ENCODE data around the gene LRRC7.

The LRRC7 gene

DNA sequence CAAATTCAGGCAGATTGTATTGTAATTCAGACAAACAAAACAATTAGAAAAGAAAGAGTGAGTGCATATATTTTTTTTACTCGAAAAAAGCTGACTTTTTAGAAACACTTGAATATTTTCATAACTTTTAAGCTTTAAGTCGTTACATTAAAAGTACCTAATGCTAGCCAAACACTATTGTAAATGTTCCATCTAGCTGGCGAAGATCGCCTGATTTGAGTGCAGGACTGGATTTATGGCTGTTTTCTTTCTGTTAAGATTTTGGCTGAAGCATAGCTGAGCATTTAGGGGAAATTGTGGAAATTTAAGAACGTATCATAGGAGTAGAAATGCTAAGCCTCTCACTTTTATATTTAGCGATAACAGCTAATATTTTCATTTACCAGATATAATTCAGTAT, 24.6 kb downstream of the LRRC7 start:
- no peak for DNase-seq

DNA sequence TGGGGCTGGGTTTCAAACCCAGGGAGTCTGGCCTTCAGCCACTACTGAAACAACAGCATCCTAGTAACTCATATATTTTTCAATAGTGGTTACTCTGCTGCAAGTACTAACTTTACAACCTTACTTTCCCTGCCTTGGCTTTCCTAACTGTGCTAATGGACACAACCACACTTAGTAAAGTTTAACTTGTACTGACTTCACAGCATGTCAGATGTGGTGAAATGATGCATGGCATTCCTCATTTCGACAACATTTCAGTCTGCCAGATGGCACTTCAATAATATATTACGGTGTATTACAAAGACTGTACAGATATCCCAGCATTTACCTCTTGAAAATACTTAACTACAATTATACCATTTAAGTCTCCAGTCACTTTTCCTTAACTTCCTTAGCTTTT, 27.8 kb downstream of the LRRC7 start:
- DNase-seq, result no peak

DNA sequence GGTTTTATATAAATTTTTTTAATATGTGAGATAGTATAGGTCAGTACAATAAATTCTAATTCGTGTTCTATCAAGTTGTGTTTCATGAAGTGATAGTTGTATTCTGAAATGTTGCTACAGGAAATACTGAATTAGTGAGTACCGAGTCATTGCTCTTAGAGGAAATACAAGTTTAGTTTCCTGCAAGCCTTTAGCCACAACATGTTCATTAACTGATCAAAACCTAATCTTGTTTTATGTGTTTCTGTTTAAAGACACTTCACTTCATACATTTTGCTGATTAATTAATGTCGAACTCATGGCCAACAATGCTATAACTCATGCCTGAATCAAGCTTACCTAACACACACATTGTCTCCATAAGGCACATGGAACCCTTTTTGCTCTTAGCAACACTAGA, 43.6 kb downstream of the LRRC7 start:
- no peak for DNase-seq

DNA sequence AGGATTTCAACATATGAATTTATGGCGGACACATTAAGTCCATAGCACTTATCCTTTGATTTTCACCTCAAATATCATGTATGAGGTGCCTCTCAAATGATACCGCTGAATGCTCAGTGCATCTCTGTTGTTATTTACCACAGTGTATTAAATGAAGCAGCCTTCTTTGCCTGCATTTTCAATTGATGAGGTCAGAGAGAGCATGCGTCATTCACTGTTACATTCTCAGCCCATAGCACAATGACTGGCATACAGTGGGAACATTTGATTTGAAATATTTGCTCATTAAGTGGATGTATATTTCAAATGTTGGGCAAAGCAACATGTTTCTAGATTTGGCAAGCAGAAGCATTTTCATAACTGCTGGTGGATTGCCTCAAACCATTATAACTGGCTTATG, 45.7 kb downstream of the LRRC7 start:
- no peak for DNase-seq

DNA sequence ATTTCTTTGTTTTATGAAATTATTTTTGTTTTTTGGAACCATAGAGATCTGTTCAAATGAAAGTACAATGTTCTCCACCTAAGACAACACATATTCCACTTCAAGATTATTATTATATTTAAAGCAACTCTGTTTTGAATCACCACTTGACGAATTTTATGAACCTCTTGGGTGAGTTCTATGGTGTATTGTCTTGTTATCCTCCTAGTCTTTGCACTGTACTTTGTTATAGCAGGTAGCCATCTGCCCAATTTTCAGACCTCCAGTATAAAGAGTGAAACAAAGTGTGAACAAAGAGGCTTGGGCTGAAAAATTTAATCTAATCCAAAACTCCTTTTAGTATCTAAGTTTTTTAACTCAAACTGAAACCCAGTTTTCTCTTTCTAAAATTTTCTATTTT, 71.0 kb downstream of the LRRC7 start:
- no peak for DNase-seq

DNA sequence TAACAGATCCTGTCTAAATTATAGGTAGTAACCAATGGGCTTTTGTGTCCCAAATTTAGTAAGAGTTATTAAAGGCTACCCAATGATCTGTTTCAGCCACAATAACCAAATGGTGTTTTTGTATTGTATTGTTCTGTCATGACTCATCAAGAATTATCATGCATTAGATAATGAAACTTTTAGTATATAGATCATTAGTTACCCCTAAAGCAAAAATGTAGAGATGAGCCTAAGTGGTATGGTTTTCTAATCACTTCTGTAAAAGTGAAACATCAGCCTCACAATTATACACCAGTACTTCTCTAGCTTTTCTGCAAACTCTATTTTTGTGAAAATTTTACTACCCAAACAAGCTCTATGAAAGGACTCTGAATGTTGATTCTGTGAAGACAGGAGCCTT, 71.4 kb downstream of the LRRC7 start:
- DNase-seq, result no peak

DNA sequence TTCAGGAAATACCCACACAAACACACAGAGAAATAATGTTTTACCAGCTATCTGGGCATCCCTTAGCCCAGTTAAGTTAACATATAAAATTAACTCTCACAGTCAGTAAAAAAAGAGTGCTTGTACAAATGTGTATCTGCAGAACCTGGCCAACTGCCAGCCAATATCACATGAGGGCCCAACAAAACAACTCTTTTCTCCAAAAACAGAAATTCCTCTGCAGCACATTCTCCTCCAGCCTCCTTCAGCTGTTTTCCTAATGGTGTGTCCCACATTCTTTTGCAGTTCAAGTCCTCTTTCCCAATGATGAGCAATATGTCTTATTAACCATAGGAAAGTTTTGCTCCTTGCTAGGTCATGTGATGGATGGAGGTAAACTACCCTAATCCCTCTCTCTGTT, 75.5 kb downstream of the LRRC7 start:
- no peak for DNase-seq

DNA sequence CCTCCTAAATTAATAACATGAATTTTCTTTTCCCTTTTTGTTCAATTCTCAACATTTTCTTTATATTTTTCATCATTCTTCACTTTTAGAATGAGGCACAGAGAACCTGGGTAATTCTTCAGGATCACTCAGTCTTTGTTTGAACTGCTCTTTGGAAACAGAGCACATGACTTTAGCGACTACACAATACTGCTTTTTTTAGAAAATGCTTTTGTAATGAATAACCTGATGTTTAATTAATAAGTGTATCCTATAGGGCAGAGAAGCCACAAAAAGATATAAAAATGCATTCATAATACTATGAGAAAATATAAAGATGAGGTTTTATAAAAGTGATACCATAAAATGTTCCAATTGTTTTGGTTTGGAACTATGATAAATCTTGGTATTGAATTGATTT, 77.8 kb downstream of the LRRC7 start:
- DNase-seq, result no peak

DNA sequence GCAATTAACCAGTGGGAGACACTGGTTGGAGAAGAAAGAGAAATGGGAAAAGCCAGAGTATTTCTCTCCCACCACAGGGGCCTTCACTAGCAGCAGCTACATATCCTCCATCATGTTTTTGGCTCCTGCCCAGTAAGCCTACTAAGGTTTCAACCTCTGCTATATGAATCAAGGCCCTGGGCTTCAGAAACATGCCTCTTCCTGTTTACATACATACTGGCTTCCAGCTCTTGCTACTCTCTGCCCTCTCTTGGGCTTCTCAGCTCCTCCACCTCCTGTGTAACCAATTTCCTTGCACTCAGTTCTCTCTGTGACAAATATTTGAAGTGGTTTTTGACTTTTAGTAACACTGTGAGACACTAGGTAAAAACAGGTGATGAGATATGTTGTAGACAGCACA, 80.8 kb downstream of the LRRC7 start:
- DNase-seq, result no peak

DNA sequence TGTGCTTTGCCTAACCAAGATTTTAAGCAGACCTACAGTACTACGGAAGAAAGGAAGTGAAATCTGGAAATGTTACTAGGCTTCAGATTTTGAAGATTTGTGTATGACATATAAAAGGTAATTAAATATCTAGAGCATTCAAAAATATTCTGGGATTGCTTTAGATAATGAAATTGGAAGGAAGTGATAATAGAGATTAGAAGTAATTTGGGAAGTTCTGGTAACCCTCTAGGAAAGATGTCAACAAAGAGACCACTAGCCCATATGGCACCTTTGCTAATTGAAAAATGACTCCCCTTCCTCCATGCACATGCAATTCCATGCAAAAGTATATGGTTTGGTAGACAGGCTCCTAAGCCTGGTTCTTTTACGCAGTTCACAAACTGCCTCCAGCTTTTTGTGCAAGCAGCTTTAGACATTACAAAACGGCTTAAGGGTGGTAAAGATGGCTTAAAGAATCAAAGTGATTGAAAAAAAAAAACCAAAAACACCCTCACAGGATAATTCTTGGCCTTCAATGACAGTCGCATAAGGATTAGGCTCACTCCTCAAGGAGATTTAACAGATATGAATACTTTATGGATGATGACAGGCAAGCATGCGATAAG, 81.8 kb downstream of the LRRC7 start:
- DNase-seq, result no peak

DNA sequence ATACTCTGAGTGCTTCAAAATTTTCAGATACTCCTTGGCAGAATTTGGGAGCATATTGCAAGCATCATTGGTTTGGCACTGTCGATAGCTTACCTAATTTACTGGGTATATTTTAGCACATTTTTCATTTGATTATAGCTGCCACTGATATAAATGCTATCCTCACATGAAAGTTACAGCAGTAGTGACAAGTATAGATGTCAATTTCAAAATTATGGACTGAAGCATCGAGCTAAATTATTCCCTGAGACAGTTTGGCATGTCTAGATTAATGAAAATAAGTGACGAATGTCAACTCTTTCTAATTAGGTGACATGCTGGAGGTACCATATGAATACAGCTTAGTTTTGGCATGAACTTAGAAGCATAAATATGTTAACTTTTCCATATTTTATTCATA, 83.1 kb downstream of the LRRC7 start:
- no peak for DNase-seq

DNA sequence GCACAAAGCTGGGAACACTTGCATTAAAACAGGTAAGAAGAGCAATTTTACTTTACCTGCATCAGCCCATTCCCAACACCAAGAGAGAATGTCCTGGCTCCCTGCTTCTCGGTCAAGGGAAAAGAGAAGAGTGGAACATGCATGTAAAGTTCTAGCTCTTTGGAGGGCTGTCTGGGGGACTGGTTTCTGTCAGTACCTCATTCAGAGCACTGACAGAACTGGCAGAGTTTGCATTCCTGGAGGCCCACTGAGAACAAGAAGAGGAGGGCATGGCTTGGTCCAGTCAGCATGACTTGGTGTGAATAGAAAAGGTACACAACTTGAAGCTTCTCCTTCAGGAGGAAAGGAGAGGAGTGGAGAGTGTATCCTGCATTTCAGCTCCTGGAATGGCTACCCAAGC, 83.9 kb downstream of the LRRC7 start:
- DNase-seq, result no peak

DNA sequence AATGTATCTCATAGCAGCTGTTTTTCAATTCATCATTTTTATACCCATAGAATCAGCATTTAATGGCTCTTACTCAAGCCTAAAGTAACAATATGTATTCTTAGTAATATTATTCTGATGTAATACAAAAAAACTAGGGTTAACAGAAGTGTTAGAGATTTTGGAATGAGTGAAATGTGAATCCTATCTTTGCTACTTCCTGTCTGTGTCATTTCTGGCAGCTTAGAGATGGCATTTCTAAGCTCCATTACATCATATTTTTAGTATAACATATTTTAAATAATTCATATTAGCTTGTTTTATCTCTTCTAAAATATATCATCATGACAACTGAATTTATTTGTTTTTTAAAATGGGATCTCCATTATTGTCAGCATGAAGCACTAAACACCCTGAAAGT, 90.2 kb downstream of the LRRC7 start:
- no peak for DNase-seq

DNA sequence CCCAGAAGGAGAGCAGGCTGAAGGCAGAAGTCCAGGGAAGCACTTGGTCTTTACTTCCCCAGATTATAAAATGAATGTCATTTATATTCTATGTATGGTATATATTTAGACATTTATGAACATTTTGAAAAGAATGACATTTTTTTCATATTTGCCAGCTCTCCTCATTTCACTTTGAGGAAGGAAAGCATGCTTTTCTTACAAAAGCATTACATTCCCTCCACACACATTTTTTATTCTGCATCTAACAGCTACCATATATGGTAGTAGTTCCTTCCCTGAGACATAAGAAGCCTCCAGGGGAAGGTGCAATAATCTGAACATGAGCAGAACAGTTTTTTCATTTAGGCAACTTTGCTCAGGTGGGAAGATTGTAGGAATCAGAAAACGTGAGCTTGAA, 94.0 kb downstream of the LRRC7 start:
- DNase-seq, result no peak

DNA sequence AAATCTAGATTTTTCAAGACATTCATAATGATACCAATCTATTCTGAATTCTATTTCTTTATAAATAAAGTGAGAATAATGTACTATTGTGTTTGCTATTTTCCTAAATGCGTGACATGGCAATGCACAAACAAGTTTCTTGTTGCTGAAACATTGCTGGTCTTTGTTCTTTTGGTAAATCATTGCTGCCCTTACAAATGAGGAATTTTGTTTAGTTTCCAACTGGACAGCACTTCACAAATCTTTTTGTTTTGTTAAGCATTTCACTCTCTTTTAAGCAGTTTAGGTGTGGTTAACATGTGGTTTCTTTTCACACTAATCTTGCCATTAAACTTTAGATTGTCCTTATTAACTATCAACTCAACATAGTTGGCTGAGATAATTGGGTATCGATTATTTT, 94.6 kb downstream of the LRRC7 start:
- no peak for DNase-seq

DNA sequence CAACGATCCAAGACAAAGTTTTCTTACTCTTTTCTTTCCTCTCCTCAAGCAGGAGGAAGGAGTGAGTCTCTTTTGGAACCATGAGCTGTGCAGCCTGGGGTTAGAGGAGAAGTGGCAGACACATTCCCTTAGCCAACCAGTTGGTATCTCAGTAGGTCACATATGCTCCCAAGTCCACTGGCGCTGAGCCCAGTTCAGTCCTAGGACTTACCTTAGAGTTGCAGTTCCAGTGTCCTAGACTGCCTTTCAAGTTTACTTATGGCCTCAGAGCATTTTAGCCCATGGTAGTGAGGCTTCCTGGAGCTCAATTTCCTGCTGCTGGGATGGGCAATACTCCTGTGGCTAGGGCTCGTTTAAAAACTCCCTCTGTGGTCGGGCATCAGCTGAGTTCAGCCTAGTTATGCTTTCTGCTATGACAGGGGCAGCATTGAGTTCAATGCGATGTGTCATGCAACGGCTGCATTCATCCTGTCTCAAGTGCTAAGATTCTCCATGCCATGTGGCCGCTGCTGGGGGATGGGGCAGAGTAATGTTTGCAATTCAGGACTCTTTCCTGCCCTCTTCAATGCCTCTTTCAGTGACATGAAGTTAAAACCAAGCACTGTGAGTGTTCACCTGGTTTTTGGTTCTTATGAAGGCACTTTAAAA, 103.8 kb downstream of the LRRC7 start:
- DNase-seq, result no peak

DNA sequence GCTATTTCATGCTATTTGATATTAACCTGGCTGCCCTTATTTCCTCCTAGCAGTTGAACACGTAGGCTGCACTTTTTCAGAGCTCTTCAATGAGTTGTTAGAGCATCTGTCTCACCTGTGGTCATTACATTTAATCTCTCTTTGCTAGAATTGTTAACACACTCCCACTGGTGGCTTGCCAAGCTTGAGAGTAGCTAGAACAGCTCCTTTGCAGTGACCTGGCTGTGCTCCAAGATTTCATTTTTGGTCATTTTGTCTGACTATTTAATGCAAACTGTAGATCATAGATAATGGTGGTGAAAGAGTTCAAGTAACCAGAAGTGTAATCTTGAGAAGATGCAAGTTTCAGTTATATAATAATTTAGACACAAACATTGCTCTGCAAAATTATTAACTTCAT, 105.6 kb downstream of the LRRC7 start:
- peak; percentile 20 for DNase-seq

DNA sequence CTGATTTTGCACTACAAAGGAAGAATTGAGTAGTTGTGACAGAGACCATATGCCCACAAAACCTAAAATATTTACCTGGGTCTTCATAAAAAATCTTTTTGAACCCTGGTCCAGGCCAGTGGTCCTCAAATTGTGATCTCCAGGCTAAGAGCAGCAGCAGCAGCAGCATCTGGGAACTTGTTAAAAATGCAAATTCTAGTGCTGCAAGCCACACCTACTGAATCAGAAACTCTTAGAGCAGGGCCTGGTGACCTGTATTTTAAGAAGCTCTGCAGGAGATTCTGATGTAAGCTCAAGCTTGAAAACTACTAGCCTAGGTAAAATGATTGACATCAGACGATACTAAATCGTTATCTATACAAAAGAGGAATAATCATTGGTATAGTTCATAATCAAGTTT, 112.2 kb downstream of the LRRC7 start:
- DNase-seq, result no peak

DNA sequence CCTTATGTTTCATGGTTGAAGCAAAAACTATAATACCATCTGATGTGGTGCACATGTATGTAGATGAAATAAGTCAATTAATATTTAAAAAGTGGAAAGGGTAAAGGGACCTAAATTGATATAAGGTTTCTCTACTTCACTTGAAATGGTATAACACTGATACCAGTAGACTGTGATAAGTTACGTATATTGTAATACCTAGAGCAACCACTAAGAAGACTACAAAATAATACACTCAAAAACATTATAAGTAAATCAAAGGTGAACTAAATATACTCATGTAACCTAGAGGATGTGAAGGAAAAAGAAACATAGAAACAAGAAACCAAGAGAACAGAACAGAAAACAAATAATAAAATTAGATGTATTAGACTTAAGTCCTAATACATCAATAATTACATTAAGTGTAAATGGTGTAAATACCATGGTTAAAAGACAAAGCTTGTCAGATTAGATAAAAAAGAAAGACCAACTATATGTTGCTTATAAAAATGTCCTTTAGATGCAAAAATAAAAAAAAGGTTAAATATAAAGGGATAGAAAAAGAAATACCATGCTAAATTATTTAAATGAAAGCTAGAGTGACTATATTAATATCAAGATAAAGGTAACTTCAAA, 118.8 kb downstream of the LRRC7 start:
- no peak for DNase-seq

DNA sequence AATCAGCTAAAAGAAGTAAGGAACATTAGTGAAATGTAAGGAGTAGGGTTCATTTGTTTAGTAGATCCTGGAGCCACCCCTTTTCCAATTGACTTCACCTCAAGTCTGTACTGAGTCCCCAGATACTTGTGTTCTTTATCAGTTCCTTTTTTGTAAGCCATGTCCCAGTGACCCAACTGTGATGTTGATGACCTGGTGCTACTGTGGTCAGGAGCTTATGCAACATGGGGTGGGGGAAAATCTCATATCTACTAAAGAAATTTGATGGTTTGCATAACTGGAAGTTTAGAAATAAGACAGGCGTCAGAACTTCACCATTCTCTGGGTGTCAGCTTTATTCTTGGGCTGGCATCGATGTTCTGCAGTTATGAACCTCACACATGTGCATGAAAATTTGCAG, 120.5 kb downstream of the LRRC7 start:
- DNase-seq, result no peak

DNA sequence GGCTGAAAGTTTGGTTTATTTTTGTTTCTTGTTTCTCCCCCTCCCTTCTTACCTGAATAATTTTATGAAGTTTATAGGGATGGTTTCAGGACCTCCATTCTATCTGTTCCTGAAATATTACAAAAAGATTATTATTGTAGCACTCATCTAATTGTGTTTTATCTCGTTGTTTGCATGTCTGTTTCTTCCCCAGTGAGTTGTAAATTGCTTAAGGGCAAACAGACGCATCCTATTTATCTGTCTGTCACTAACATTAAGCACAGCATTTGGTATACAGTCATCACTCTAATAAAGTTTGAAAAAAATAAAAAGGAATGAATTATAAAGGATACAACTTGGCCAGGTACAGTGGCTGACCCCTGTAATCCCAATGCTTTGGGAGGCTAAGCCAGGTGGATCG, 123.5 kb downstream of the LRRC7 start:
- DNase-seq, result no peak

DNA sequence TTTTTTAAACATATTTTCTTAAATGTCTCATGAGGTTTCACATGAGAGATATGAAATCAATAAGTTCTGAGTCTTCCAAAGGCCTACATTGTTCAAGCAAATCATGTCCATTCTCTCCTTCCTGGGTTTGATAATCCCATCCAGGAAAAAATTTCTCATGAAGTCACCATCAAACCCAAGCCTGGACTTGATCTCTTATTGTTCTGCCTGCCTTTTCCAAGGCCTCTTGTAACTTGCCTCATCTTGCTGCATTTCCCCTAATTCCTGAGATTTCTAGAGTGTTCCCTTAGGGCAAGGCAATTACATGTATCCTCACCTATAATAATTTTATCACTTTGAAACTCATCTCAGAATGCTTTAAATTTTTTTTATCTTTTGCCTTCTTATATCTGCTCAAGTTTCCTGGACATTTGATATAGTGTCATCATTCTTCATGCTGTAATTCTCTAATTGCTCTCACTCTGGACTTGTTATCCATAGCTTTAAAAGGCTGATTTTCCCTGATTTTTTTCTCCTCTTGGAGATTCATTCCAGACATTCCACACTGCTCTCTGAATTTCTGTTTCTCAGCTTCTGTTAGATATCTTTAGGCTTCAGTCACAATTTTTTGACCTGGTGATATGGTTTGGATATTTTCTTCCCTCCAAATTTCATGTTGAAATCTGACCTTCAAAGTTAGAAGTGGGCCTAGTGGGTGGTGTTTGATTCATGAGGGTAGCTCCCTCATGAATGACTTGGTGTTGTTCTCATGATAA, 126.4 kb downstream of the LRRC7 start:
- DNase-seq, result no peak

DNA sequence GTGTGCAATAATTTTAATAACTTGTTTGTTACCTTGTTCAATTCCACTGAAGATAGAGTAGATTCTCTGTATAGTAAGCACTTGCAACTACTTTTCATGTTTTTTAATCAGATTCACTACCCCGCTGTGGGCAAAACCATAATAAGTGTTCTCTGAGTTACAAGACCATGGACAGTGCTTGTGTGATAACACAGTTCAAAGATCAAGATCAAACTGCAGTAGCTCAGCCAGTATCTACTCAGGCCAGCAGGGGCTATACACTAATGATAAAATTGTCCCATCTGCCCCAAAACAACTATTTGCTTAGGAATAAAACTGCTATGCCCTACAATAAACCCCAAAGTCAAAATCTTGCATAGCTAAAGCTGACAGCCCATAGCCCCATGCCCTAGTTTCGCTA, 129.6 kb downstream of the LRRC7 start:
- no peak for DNase-seq

DNA sequence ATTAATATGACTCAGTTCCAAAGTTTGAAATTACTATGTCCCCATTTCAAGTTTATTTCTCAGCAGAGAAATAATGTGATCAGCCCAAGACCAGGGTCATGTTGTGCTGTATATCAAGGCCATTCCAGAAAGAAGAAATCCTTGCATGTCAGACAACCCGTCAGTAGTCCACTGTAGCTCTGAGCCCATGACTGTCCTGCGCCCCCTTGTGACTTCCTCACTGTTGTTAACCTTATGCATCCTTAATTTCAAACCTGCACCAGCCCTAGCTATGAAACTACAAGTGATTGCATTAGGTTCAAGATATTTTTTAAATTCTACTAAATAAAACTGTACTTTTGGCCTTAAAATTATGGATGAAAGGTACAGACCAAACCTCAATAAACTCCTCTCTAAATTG, 133.0 kb downstream of the LRRC7 start:
- no peak for DNase-seq

All from NCI-H2227 treated with DMSO at 0.1 percent for 48 hours (cell line).